GM23248 (cell line): ENCODE results near the gene SYT13. TPM values are rescaled to one million over a fixed set of nuclear protein-coding genes. Genes with fewer than 3 reads are reported as not detected.

ENCODE experiments used
- DNase-seq: peaks from one replicate; pipeline ENCODE4 v3.0.0-alpha.2; 2015
- H2AFZ ChIP-seq: fragments of 200-600 bp; sonication (generic); 2 replicates; pipeline ENCODE4 v1.6.1; 2016; ENCODE audit warnings: antibody characterized with exemption
- H3F3A ChIP-seq: fragments of 200-600 bp; sonication (generic); 2 replicates; pipeline ENCODE4 v1.6.1; 2016; ENCODE audit warnings: mild to moderate bottlenecking, antibody characterized with exemption, mixed run types; ENCODE audit not compliant: insufficient read depth
- H3K27ac ChIP-seq: fragments of 200-600 bp; sonication (generic); 2 replicates; pipeline ENCODE4 v1.5.1; 2016; ENCODE audit warnings: mild to moderate bottlenecking
- H3K27me3 ChIP-seq: fragments of 200-600 bp; sonication (generic); replicated peaks from 2 replicates; pipeline ENCODE4 v1.6.1; 2016; ENCODE audit warnings: mild to moderate bottlenecking; ENCODE audit not compliant: insufficient read depth
- H3K36me3 ChIP-seq: fragments of 200-600 bp; sonication (generic); 2 replicates; pipeline ENCODE4 v1.6.1; 2016; ENCODE audit warnings: low read depth, mild to moderate bottlenecking
- H3K4me1 ChIP-seq: fragments of 200-600 bp; sonication (generic); 2 replicates; pipeline ENCODE4 v1.6.1; 2016; ENCODE audit warnings: mild to moderate bottlenecking; ENCODE audit not compliant: insufficient read depth
- H3K4me2 ChIP-seq: fragments of 200-600 bp; sonication (generic); one replicate; pipeline ENCODE4 v1.6.1; 2016; ENCODE audit warnings: mild to moderate bottlenecking; ENCODE audit not compliant: unreplicated experiment
- H3K4me3 ChIP-seq: fragments of 200-600 bp; sonication (generic); 2 replicates; pipeline ENCODE4 v1.5.1; 2016; ENCODE audit warnings: mild to moderate bottlenecking
- H3K79me2 ChIP-seq: fragments of 200-600 bp; sonication (generic); 2 replicates; pipeline ENCODE4 v1.6.1; 2016; ENCODE audit warnings: mild to moderate bottlenecking; ENCODE audit not compliant: insufficient read depth
- H3K9ac ChIP-seq: fragments of 200-600 bp; sonication (generic); 2 replicates; pipeline ENCODE4 v1.6.1; 2016; ENCODE audit warnings: mild to moderate bottlenecking
- H3K9me2 ChIP-seq: fragments of 200-600 bp; sonication (generic); 2 replicates; pipeline ENCODE4 v1.6.1; 2016; ENCODE audit warnings: mixed run types, mild to moderate bottlenecking, moderate library complexity; ENCODE audit not compliant: insufficient read depth
- H3K9me3 ChIP-seq: fragments of 200-600 bp; sonication (generic); one replicate; pipeline ENCODE4 v1.6.1; 2017; ENCODE audit warnings: low read depth
- H4K20me1 ChIP-seq: fragments of 200-600 bp; sonication (generic); 2 replicates; pipeline ENCODE4 v1.6.0; 2016; ENCODE audit not compliant: insufficient read depth
- EZH2 ChIP-seq: fragments of 200-600 bp; sonication (generic); IDR thresholded peaks from 2 replicates; pipeline ENCODE4 v1.6.1; 2018; ENCODE audit warnings: antibody characterized with exemption, mild to moderate bottlenecking; ENCODE audit not compliant: insufficient read depth, poor library complexity, severe bottlenecking
- EZH2phosphoT487 ChIP-seq: fragments of 200-600 bp; sonication (generic); IDR thresholded peaks from 2 replicates; pipeline ENCODE4 v1.6.1; 2018; ENCODE audit warnings: antibody characterized with exemption, moderate library complexity, mild to moderate bottlenecking, low read depth; ENCODE audit not compliant: insufficient read depth
- WGBS, 2 experiments: methylation state at CpG; one replicate each; pipeline ENCODE4 v1.1.6; 2015 to 2017; ENCODE audit warnings: low lambda C conversion rate in 2 of 2, low coverage in 1 of 2; ENCODE audit errors: missing lambda C conversion rate in 2 of 2; 5-methylcytosine and 5-hydroxymethylcytosine counted together
- in situ Hi-C: fragments of 300-500 bp; cut with MboI; formaldehyde crosslinking; loops from 2 replicates; pipeline ENCODE4 v1.15.0; 2020
- polyA plus RNA-seq: library from polyadenylated mRNA; unstranded; fragments of >200 nt; fragmentation: Nextera tagmentation; extraction: Ambion mirVana; gene quantifications from 2 replicates; pipeline ENCODE4 v1.2.1, GENCODE V29; 2016
- total RNA-seq: library from RNA; depleted of rRNA; stranded (reverse); fragments of >200 nt; shearing (Covaris generic); gene quantifications from 2 replicates; pipeline ENCODE4 v1.2.3, GENCODE V29; 2014

Gene SYT13
- total and polyA plus RNA-seq, 2 experiments from 2014 or later: not detected

DNA sequence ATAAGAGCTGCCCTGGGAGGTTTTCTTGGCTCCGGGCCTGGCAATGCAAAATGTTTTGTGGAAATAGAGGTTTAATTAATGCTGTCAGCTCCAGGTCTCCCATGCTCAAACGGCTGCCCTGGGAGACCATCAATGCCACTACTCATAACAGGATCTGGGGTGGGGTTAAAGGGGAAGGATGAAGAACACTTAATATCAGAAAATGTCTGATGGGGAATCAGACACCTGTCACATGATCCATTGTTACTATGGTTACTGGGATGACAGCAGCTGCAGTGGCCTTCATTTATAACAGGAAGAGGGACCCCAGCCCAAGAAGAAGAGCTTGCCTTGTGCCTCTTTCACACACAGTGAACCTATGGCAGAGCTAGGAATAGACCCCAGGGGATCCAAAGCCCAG, 2.2 kb upstream of the SYT13 start:
- Histone ChIP-seq H3K9me2 (no peaks in the 10 kb centered on the region), H3K4me3 (no peak overlapping the region), H3K9me3 (no peaks in the 10 kb centered on the region), H4K20me1 (no peaks in the 10 kb centered on the region), H2AFZ (no peak overlapping the region), H3F3A (no peaks in the 10 kb centered on the region), H3K36me3 (no peaks in the 10 kb centered on the region), H3K9ac (no peak overlapping the region), H3K4me2 (no peak overlapping the region), H3K27me3 (peaks cover 77% of the 10 kb centered on the region), H3K79me2 (no peaks in the 10 kb centered on the region), H3K27ac (no peak overlapping the region), H3K4me1 (no peaks in the 10 kb centered on the region)
- no peak for TF ChIP-seq EZH2phosphoT487
- TF ChIP-seq EZH2: no peak
- DNase-seq: no peak
- in situ Hi-C loops: loop anchor here (25.0 kb wide), 1 partner anchor 351 kb away; no protein-coding TSS in a partner anchor
- whole genome bisulfite sequencing, 2 experiments: 16 to 24% methylated on average over 2 of the region's 2 CpGs

DNA sequence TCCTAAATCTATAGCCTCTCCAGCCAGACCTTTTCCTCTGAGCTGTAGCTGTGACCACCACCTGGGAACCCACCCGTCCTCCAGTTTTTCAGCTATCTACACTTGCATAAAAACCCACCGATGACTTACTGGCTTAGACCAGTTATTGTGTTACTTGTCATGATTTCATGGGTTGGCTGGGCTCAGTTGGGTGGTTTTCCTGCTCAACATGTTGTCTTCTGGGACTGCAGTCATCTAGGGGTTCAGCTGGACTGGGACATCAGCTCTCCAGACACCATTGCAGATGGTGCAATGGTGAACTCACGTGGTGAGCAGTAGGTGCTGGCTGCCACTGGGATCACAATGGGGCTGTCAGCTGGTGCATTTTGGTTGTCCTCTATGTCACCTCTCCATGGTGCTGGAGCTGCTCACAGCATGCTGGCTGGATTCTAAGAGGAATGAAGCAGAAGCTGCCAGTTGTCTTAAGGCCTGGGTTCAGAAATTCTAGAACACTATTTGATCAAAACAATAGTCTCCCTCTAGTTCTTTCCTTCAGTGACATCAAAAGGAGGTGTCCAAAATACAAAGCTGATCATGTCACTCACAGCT, 1.3 kb upstream of the SYT13 start:
- TF ChIP-seq EZH2phosphoT487 (no peak), EZH2 (no peak)
- no peak overlapping the region for H3K4me2 ChIP-seq
- in situ Hi-C loops: loop anchor here (25.0 kb wide), 1 partner anchor 350 kb away; no protein-coding TSS in a partner anchor
- H3F3A ChIP-seq: no peaks in the 10 kb centered on the region
- no peaks in the 10 kb centered on the region for H3K9me2 ChIP-seq
- H3K36me3 ChIP-seq: no peaks in the 10 kb centered on the region
- no peak overlapping the region for H3K9ac ChIP-seq
- no peak overlapping the region for H3K4me3 ChIP-seq
- no peaks in the 10 kb centered on the region for H4K20me1 ChIP-seq
- no peaks in the 10 kb centered on the region for H3K9me3 ChIP-seq
- no peak overlapping the region for H3K27ac ChIP-seq
- 41 to 47% methylated on average over 3 of the region's 3 CpGs for WGBS, 2 experiments
- H3K27me3 ChIP-seq: peaks cover 79% of the 10 kb centered on the region
- H3K79me2 ChIP-seq: no peaks in the 10 kb centered on the region
- no peak for DNase-seq
- H3K4me1 ChIP-seq: no peaks in the 10 kb centered on the region
- H2AFZ ChIP-seq: no peak overlapping the region

DNA sequence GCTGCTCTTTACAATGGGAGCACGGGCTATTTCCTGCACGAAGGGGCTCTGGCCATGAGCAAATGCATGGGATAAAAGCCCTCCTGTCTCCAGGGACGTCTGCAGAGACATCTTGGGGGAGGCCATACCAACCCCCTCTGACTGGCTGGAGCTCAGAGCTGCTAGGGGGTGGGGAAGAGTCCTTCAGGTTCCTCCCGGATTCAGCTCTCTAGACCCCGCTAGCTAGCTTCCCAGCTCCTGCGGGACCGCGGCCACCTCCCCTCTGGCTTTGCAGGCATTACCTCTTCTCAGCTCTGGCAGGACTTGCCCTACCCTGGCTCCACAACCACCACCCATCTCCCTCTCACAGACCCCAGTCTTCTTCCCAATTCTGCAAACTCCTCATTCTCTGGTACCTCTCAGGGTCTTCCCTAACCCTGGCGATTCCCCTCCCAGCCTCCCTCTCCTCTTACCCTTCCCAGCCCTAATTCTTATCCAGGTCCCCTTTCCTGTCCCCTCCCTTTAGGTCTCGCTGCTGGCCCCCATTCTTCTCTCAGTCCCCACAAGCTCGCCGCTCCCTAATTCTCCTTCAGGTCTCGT, 802 bp downstream of the SYT13 start:
- Histone ChIP-seq H3K27me3 (peaks cover 69% of the 10 kb centered on the region), H4K20me1 (no peaks in the 10 kb centered on the region), H3K9ac (no peak overlapping the region), H2AFZ (no peak overlapping the region), H3K9me3 (no peaks in the 10 kb centered on the region), H3K27ac (no peak overlapping the region), H3K4me3 (no peak overlapping the region), H3K4me2 (no peak overlapping the region), H3K9me2 (no peaks in the 10 kb centered on the region), H3F3A (no peaks in the 10 kb centered on the region), H3K79me2 (no peaks in the 10 kb centered on the region), H3K36me3 (no peaks in the 10 kb centered on the region), H3K4me1 (no peaks in the 10 kb centered on the region)
- TF ChIP-seq EZH2 (no peak), EZH2phosphoT487 (no peak)
- DNase-seq: no peak
- in situ Hi-C loops: loop anchor here (25.0 kb wide), 1 partner anchor 348 kb away; no protein-coding TSS in a partner anchor
- 9 to 10% methylated on average over 13 of the region's 13 CpGs for WGBS, 2 experiments

DNA sequence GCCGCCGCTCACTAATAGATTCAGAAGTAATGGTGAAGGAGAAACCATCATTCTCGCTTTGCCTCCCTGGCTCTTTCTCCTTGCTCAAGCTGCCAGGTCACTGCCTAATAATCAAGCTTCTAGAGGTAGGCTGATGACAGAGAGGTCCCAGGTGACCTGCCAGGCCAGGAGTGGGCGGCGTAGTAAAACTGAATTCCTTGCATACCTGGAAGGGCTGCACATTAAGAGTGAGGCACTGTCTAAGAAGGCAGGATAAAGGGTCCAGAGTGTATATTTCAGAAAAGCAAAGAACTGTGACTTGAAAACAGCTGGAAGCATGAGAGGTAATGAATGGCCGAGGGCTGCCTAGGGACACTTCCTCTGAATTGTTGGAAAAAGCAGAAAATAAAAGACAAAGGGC, 4.1 kb downstream of the SYT13 start:
- H4K20me1 ChIP-seq: no peaks in the 10 kb centered on the region
- no peaks in the 10 kb centered on the region for H3K79me2 ChIP-seq
- no peak overlapping the region for H2AFZ ChIP-seq
- H3K4me1 ChIP-seq: no peaks in the 10 kb centered on the region
- H3K9me3 ChIP-seq: no peaks in the 10 kb centered on the region
- no peak overlapping the region for H3K9ac ChIP-seq
- WGBS, 2 experiments: 70 to 73% methylated on average over 6 of the region's 6 CpGs
- H3K36me3 ChIP-seq: no peaks in the 10 kb centered on the region
- peaks cover 70% of the 10 kb centered on the region for H3K27me3 ChIP-seq
- no peak overlapping the region for H3K27ac ChIP-seq
- DNase-seq: no peak
- H3K4me3 ChIP-seq: no peak overlapping the region
- TF ChIP-seq EZH2phosphoT487 (no peak), EZH2 (no peak)
- H3K4me2 ChIP-seq: no peak overlapping the region
- H3F3A ChIP-seq: no peaks in the 10 kb centered on the region
- H3K9me2 ChIP-seq: no peaks in the 10 kb centered on the region
- in situ Hi-C loops: loop anchor here (25.0 kb wide), 1 partner anchor 345 kb away; no protein-coding TSS in a partner anchor

DNA sequence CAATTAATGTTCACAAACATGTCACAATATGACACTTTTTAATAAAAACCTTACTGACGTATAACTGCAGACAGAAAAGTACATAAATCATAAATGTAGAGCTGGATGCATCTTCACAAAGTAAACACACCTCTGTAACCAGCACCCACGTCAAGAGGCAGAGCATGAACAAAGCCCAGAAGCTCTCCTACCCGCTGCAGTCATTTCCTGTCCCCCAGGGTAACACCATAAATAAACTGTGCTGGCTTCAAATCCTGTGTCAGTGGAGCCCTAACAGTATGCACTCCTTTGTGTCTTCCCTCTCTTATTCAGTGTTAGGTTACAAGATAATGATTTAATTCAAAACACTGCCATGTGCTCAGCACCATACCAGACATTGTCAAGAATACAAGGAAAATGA, 5.7 kb downstream of the SYT13 start:
- Histone ChIP-seq H3K4me1 (no peaks in the 10 kb centered on the region), H3K9ac (no peak overlapping the region), H4K20me1 (no peaks in the 10 kb centered on the region), H3K27ac (no peak overlapping the region), H3K4me2 (no peak overlapping the region), H3K4me3 (no peak overlapping the region), H2AFZ (no peak overlapping the region), H3F3A (no peaks in the 10 kb centered on the region), H3K9me3 (no peaks in the 10 kb centered on the region), H3K27me3 (peaks cover 63% of the 10 kb centered on the region), H3K9me2 (no peaks in the 10 kb centered on the region), H3K79me2 (no peaks in the 10 kb centered on the region), H3K36me3 (no peaks in the 10 kb centered on the region)
- TF ChIP-seq EZH2: no peak
- TF ChIP-seq EZH2phosphoT487: no peak
- in situ Hi-C loops: loop anchor here (25.0 kb wide), 1 partner anchor 343 kb away; no protein-coding TSS in a partner anchor
- 24 to 36% methylated on average over 3 of the region's 3 CpGs for WGBS, 2 experiments
- DNase-seq: no peak
